PC-3 (cell line): ENCODE data around the gene SYVN1. TPM values are rescaled to one million over a fixed set of nuclear protein-coding genes. Genes with fewer than 3 reads are reported as not detected.
A peak's percentile ranks its signal among the peaks of the same experiment; 100 is the strongest.

Experiments
- ATAC-seq: fragments of 200-7000 bp; cut with Tn5 transposase; 2 replicates; pipeline ENCODE4 v1.9.1; 2020; ENCODE audit warnings: mild to moderate bottlenecking, moderate library complexity
- BruUV-seq: library from RNA; stranded (reverse); fragments of 400-500 nt; replicated peaks from 2 replicates; lab custom pipeline; 2021; lab: Mats Ljungman, UMichigan
- CTCF ChIA-PET: fragments of 300-600 bp; sonication (Branson Sonifier 250); formaldehyde crosslinking; loops from one replicate; lab custom pipeline; 2022; ENCODE audit warnings: antibody characterized with exemption; lab: Charles Lee
- POLR2A ChIA-PET: fragments of 300-600 bp; sonication (Branson Sonifier 250); formaldehyde crosslinking; loops from one replicate; lab custom pipeline; 2022; ENCODE audit warnings: antibody characterized with exemption; ENCODE audit not compliant: unreplicated experiment; lab: Charles Lee
- DNase-seq: peaks from one replicate; pipeline ENCODE4 v3.0.0-alpha.2; 2015
- H2AFZ ChIP-seq: fragments of 300-600 bp; sonication (generic); 2 replicates; pipeline ENCODE4 v1.6.0; 2016; ENCODE audit warnings: antibody characterized with exemption, low read length
- H3F3A ChIP-seq: fragments of 300-600 bp; sonication (generic); one replicate; pipeline ENCODE4 v1.6.0; 2017; ENCODE audit warnings: antibody characterized with exemption, low read length, control low read depth, mild to moderate bottlenecking; ENCODE audit not compliant: unreplicated experiment
- H3K27ac ChIP-seq: fragments of 300-600 bp; sonication (generic); 2 replicates; pipeline ENCODE4 v1.5.1; 2016; ENCODE audit warnings: mild to moderate bottlenecking, low read length
- H3K27me3 ChIP-seq: fragments of 300-600 bp; sonication (generic); 2 replicates; pipeline ENCODE4 v1.6.1; 2016; ENCODE audit warnings: low read length, mixed read lengths
- H3K36me3 ChIP-seq: fragments of 300-600 bp; sonication (generic); 2 replicates; pipeline ENCODE4 v1.6.1; 2016; ENCODE audit warnings: low read depth, mixed run types, low read length, mixed read lengths
- H3K4me1 ChIP-seq: fragments of 300-600 bp; sonication (generic); 2 replicates; pipeline ENCODE4 v1.5.1; 2016; ENCODE audit warnings: low read length; ENCODE audit not compliant: insufficient read depth
- H3K4me2 ChIP-seq: fragments of 300-600 bp; sonication (generic); 2 replicates; pipeline ENCODE4 v1.6.0; 2016; ENCODE audit warnings: low read length
- H3K4me3 ChIP-seq: fragments of 300-600 bp; sonication (generic); 2 replicates; pipeline ENCODE4 v1.5.1; 2016; ENCODE audit warnings: mild to moderate bottlenecking, low read length, mixed read lengths
- H3K79me2 ChIP-seq: fragments of 300-600 bp; sonication (generic); 2 replicates; pipeline ENCODE4 v1.6.1; 2017; ENCODE audit warnings: low read length, mixed read lengths
- H3K9ac ChIP-seq: fragments of 300-600 bp; sonication (generic); 2 replicates; pipeline ENCODE4 v1.6.0; 2016; ENCODE audit warnings: mild to moderate bottlenecking, low read length
- H3K9me2 ChIP-seq: fragments of 300-600 bp; sonication (generic); replicated peaks from 2 replicates; pipeline ENCODE4 v1.6.1; 2016; ENCODE audit warnings: mixed run types, low read length, mixed read lengths
- H3K9me3 ChIP-seq: fragments of 300-600 bp; sonication (generic); 2 replicates; pipeline ENCODE4 v1.6.1; 2016; ENCODE audit warnings: low read length, mixed read lengths
- H4K20me1 ChIP-seq: fragments of 300-600 bp; sonication (generic); 2 replicates; pipeline ENCODE4 v1.6.1; 2016; ENCODE audit warnings: low read length, mixed read lengths
- CTCF ChIP-seq: fragments of 300-600 bp; sonication (generic); conservative IDR thresholded peaks from 2 replicates; pipeline ENCODE4 v1.5.1; 2017; ENCODE audit warnings: antibody characterized with exemption, low read depth, mild to moderate bottlenecking, low read length
- EZH2 ChIP-seq: fragments of 300-600 bp; sonication (generic); IDR thresholded peaks from one replicate; pipeline ENCODE4 v1.6.1; 2017; ENCODE audit warnings: antibody characterized with exemption, mild to moderate bottlenecking, low read length; ENCODE audit not compliant: unreplicated experiment
- EZH2phosphoT487 ChIP-seq: fragments of 300-600 bp; sonication (generic); IDR thresholded peaks from 2 replicates; pipeline ENCODE4 v1.6.1; 2018; ENCODE audit warnings: mild to moderate bottlenecking, antibody characterized with exemption, low read length, borderline replicate concordance
- intact Hi-C: fragments of 100-400 bp; cut with micrococcal nuclease; formaldehyde crosslinking; loops from 2 replicates; pipeline ENCODE4 v1.9.0; 2023
- total RNA-seq: library from RNA; depleted of rRNA; stranded (reverse); fragments of >200 nt; gene quantifications from 2 replicates; pipeline ENCODE4 v1.2.3, GENCODE V29; 2014

The SYVN1 gene
- total RNA-seq, 1 experiment from 2014 or later = 22.3 TPM

DNA sequence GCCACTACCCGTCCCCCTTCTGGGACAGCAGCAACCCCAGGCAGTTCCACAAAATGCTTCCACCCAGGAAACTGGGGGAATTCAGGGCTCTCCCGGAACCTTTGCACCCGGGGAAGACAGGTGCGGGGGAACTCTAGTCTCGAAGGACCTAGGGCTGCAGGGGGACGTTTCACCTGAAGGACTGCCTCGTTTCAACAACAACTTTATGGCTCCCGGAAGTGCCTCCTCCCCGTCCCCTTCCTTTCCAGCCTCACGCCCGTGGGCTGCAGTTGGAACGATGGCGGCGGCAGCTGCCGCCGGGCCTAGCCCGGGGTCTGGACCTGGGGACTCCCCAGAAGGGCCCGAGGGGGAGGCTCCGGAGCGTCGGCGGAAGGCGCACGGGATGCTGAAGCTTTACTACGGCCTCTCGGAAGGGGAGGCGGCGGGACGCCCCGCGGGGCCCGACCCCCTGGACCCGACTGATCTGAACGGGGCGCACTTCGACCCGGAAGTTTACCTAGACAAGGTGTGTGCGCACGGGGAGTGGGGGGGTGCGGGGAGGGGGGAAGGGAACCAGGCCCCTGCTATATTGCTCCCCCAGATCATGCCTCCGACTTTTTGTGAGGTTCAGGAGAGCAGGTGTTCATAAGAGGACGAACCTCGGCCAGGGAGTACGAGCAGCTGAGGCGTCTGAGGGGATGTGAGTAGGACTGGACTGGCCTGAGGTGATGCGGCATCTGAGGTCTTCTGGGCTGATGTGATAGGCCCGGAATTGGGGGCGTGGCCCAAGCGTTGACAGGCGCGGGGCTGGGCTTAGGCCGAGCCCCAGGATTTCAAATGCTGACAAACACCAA, 38.1 kb downstream of the SYVN1 start, which contains the start of gene VPS51:
Gene VPS51, plus strand, starts transcription at position 241 of the 833 bp plus-strand sequence. Its CDS starts 37 bp downstream, at position 278.
- Histone ChIP-seq H3K27ac (peak within 1 kb of the TSS; percentile 63), H3K9ac (peak within 1 kb of the TSS; percentile 88), H3K4me3 (peak within 1 kb of the TSS; percentile 84), H3K9me2 (no peaks in the 10 kb centered on the region), H3K36me3 (no peaks in the 10 kb centered on the region; the same call in 1 of the 2 replicates), H4K20me1 (no peaks in the 10 kb centered on the region), H3K9me3 (no peaks in the 10 kb centered on the region), H3F3A (no peaks in the 10 kb centered on the region), H2AFZ (peak within 1 kb of the TSS; percentile 89), H3K27me3 (no peaks in the 10 kb centered on the region), H3K79me2 (peaks cover 34% of the 10 kb centered on the region), H3K4me1 (peaks cover 13% of the 10 kb centered on the region), H3K4me2 (peak within 1 kb of the TSS; percentile 99)
- intact Hi-C loops = loop anchor here (2.0 kb wide), 1 partner anchor 21 kb away; the partner anchor contains the start of gene ZNHIT2
- peak; percentile 98 for ATAC-seq
- BruUV-seq = TSS peak; percentile 81
- POLR2A ChIA-PET = interaction anchor here (0.6 kb wide), 1 partner anchor 218 kb away, joined by 3 read pairs; the partner anchor contains the start of gene CDC42EP2
- DNase-seq = peak; percentile 92
- CTCF ChIA-PET = no interaction called here
- TF ChIP-seq EZH2 = no peak
- no peak for TF ChIP-seq CTCF
- no peak for TF ChIP-seq EZH2phosphoT487

DNA sequence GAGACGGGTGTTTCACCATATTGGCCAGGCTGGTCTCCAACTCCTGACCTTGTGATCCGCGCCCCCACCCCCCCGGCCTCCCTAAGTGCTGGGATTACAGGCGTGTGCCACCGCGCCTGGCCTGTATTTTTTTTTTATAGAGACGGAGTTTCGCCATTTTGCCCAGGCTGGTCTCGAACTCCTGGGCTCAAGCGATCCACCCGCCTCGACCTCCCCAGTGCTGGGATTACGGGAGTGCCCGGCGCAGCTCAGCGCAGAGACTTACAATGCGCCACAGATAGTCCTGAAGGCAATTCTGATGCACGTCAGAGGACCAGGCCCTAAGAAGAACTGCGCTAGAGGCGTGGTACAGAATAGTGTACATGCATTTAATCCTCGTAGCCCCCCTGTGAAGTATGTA, 38.9 kb downstream of the SYVN1 start:
- peak overlapping the region; percentile 88 for H3K9ac ChIP-seq
- H3K27ac ChIP-seq = no peak overlapping the region; the same call in 1 of the 2 replicates
- no peaks in the 10 kb centered on the region for H3K9me2 ChIP-seq
- BruUV-seq = no TSS peak
- no peaks in the 10 kb centered on the region; the same call in 1 of the 2 replicates for H3K36me3 ChIP-seq
- peaks cover 28% of the 10 kb centered on the region for H3K79me2 ChIP-seq
- no peaks in the 10 kb centered on the region for H3K9me3 ChIP-seq
- ChIA-PET POLR2A (interaction anchor here (0.6 kb wide), 1 partner anchor 444 kb away, joined by 6 read pairs; no protein-coding TSS in a partner anchor), CTCF (no interaction called here)
- H3K4me1 ChIP-seq = peaks cover 13% of the 10 kb centered on the region
- no peaks in the 10 kb centered on the region for H4K20me1 ChIP-seq
- no peaks in the 10 kb centered on the region for H3F3A ChIP-seq
- peak overlapping the region; percentile 99 for H3K4me2 ChIP-seq
- H3K4me3 ChIP-seq = peak overlapping the region; percentile 84
- no peaks in the 10 kb centered on the region for H3K27me3 ChIP-seq
- TF ChIP-seq EZH2phosphoT487 (no peak), EZH2 (no peak), CTCF (no peak)
- intact Hi-C loops = no loop called here
- no peak for DNase-seq
- ATAC-seq = no peak
- peak overlapping the region; percentile 89 for H2AFZ ChIP-seq
